ENCODE data around the gene SLC35A1. TPM values are rescaled to one million over a fixed set of nuclear protein-coding genes. Genes with fewer than 3 reads are reported as not detected.

The SLC35A1 gene
- total RNA-seq, 1 donor from 2014 or later: 48.9 TPM

DNA sequence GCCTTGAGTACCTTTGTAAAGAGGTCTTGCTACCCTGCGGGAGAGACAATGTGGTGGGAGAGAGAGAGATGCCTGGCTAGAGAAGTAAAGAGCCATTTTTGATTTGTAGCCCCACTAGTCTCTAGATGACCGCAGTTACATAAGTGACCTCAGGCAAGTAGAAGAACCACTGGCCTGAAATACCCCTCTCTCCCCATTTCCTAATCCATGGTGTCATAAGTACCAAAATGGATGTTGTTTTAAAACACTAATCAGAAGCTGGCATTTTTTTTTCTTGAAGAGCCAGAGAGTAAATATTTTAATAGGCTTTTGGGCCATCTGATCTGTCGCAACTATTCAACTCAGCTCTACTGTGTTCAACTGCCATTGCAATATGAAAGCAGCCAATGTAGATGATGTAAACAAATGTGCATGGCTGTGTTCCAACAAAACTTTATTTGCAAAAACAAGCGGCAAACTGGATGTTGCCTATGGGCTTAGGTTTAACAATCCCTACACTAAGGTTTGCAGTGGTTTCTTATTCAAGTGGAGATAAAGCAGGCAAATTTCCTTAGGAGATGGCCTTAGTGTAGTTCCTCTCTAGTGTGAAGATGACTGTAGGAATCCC is 80.5 kb downstream of the SLC35A1 start:
- peaks cover 66% of the 10 kb centered on the region for H3K36me3 ChIP-seq
- H3K4me1 ChIP-seq: no peaks in the 10 kb centered on the region
- TF ChIP-seq, protein P1, sequence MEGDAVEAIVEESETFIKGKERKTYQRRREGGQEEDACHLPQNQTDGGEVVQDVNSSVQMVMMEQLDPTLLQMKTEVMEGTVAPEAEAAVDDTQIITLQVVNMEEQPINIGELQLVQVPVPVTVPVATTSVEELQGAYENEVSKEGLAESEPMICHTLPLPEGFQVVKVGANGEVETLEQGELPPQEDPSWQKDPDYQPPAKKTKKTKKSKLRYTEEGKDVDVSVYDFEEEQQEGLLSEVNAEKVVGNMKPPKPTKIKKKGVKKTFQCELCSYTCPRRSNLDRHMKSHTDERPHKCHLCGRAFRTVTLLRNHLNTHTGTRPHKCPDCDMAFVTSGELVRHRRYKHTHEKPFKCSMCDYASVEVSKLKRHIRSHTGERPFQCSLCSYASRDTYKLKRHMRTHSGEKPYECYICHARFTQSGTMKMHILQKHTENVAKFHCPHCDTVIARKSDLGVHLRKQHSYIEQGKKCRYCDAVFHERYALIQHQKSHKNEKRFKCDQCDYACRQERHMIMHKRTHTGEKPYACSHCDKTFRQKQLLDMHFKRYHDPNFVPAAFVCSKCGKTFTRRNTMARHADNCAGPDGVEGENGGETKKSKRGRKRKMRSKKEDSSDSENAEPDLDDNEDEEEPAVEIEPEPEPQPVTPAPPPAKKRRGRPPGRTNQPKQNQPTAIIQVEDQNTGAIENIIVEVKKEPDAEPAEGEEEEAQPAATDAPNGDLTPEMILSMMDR (IDR thresholded peaks at IDR 0.05): no peak
- ATAC-seq (no peak), DNase-seq (no peak)
- H3K4me3 ChIP-seq: no peak overlapping the region
- H3K9me3 ChIP-seq: no peaks in the 10 kb centered on the region
- no peaks in the 10 kb centered on the region for H3K27me3 ChIP-seq
- no peak overlapping the region for H3K27ac ChIP-seq
- intact Hi-C loops (cut with DNase I): no loop called here

- peaks cover 72% of the 10 kb centered on the region for H3K36me3 ChIP-seq
- intact Hi-C loops (cut with DNase I): no loop called here
- DNase-seq: no peak
Measured at GRCh38 chr6:87555506-87555905, 82.7 kb downstream of the SLC35A1 start.

DNA sequence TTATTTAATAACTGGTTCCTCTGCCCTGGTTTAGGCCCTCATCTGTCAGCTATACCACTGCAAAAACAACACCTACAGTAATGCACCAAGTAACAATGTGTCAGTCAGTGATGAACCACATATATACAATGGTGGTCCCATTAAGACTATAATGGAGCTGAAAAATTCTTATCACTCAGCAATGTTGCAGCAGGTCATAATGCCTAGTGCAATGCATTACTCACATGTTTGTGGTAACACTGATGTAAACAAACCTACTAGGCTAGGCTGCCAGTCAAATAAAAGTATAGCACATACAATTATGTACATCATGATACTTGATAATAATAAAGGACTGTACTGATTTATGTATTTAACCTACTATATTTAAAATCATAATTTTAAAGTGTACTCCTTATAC is 85.7 kb downstream of the SLC35A1 start:
- Histone ChIP-seq H3K36me3 (peaks cover 81% of the 10 kb centered on the region), H3K27me3 (no peaks in the 10 kb centered on the region), H3K4me3 (no peak overlapping the region), H3K9me3 (no peaks in the 10 kb centered on the region), H3K4me1 (no peaks in the 10 kb centered on the region), H3K27ac (no peak overlapping the region)
- intact Hi-C loops (cut with DNase I): no loop called here
- ATAC-seq (no peak), DNase-seq (no peak)
- TF ChIP-seq, protein P1 (IDR thresholded peaks at IDR 0.05): no peak

More at GRCh38 chr6:87555506-87555905, 82.7 kb downstream of the SLC35A1 start:
- Histone ChIP-seq H3K4me1 (no peaks in the 10 kb centered on the region), H3K27ac (no peak overlapping the region), H3K9me3 (no peaks in the 10 kb centered on the region), H3K4me3 (no peak overlapping the region), H3K27me3 (no peaks in the 10 kb centered on the region)
- TF ChIP-seq, protein P1 (IDR thresholded peaks at IDR 0.05): no peak
- ATAC-seq: no peak

GRCh38 chr6:87561017-87561416 is 88.2 kb downstream of the SLC35A1 start:
- intact Hi-C loops (cut with DNase I): no loop called here
- Histone ChIP-seq H3K36me3 (peaks cover 66% of the 10 kb centered on the region), H3K4me1 (no peaks in the 10 kb centered on the region), H3K4me3 (no peak overlapping the region), H3K9me3 (no peaks in the 10 kb centered on the region), H3K27ac (no peak overlapping the region), H3K27me3 (no peaks in the 10 kb centered on the region)
- ATAC-seq (no peak), DNase-seq (no peak)
- TF ChIP-seq, protein P1 (IDR thresholded peaks at IDR 0.05): no peak

Other genes with a start within 250 kb of the SLC35A1 start
- 9.5 TPM for gene SMIM8, start 150.4 kb upstream of the SLC35A1 start, total RNA-seq
- gene GJB7, start 143.7 kb upstream of the SLC35A1 start, total RNA-seq: not detected
- gene C6orf163, start 128.2 kb upstream of the SLC35A1 start, total RNA-seq: 2.1 TPM
- 0.26 TPM for gene CFAP206, start 65.0 kb upstream of the SLC35A1 start, total RNA-seq
- gene RARS2, start 117.0 kb downstream of the SLC35A1 start, total RNA-seq: 28.9 TPM
- 16.2 TPM for gene ORC3, start 117.2 kb downstream of the SLC35A1 start, total RNA-seq
- 56.6 TPM for gene AKIRIN2, start 229.3 kb downstream of the SLC35A1 start, total RNA-seq